Astrocyte (in vitro differentiated cells and primary cell): ENCODE results near the gene HNRNPL. TPM values are rescaled to one million over a fixed set of nuclear protein-coding genes. Genes with fewer than 3 reads are reported as not detected.

ENCODE experiments used
- DNase-seq: peaks from one replicate; pipeline ENCODE4 v3.0.0-alpha.2; 2010; ENCODE audit warnings: low read depth
- FAIRE-seq: peaks from 2 replicates; lab custom pipeline; 2011; peaks lifted over from hg19 to GRCh38; lab: Jason Lieb, UNC
- H2AFZ ChIP-seq: 2 replicates; pipeline ENCODE4 v1.6.0; 2012; ENCODE audit warnings: low read depth, low read length, inconsistent platforms
- H3K27ac ChIP-seq: 2 replicates; pipeline ENCODE4 v1.5.1; 2011; ENCODE audit warnings: low read depth, low read length, inconsistent platforms
- H3K27me3 ChIP-seq: 2 replicates; pipeline ENCODE4 v1.6.0; 2011; ENCODE audit warnings: low read length, inconsistent platforms; ENCODE audit not compliant: insufficient read depth
- H3K36me3 ChIP-seq: 2 replicates; pipeline ENCODE4 v1.5.1; 2011; ENCODE audit warnings: low read length, inconsistent platforms; ENCODE audit not compliant: insufficient read depth
- H3K4me1 ChIP-seq: 2 replicates; pipeline ENCODE4 v1.5.1; 2011; ENCODE audit warnings: low read length, inconsistent platforms; ENCODE audit not compliant: insufficient read depth
- H3K4me2 ChIP-seq: 2 replicates; pipeline ENCODE4 v1.6.0; 2012; ENCODE audit warnings: low read length, inconsistent platforms
- H3K4me3 ChIP-seq: 2 replicates; pipeline ENCODE4 v1.5.1; 2011; ENCODE audit warnings: low read depth, mild to moderate bottlenecking, low read length, inconsistent platforms; ENCODE audit not compliant: insufficient read depth
- H3K79me2 ChIP-seq: 2 replicates; pipeline ENCODE4 v1.6.0; 2012; ENCODE audit warnings: mild to moderate bottlenecking, low read length, inconsistent platforms; ENCODE audit not compliant: insufficient read depth
- H3K9ac ChIP-seq: 2 replicates; pipeline ENCODE4 v1.6.0; 2012; ENCODE audit warnings: mild to moderate bottlenecking, low read length, inconsistent platforms
- H3K9me3 ChIP-seq: 2 replicates; pipeline ENCODE4 v1.5.1; 2012; ENCODE audit warnings: low read depth, mild to moderate bottlenecking, low read length, inconsistent platforms; ENCODE audit not compliant: insufficient read depth
- H4K20me1 ChIP-seq: 2 replicates; pipeline ENCODE4 v1.6.0; 2012; ENCODE audit warnings: low read length, inconsistent platforms; ENCODE audit not compliant: insufficient read depth
- H3K27ac Mint-ChIP-seq: one replicate; pipeline ENCODE4 v1.8.0; 2021; ENCODE audit warnings: mild to moderate bottlenecking, mixed read lengths; ENCODE audit not compliant: unreplicated experiment
- H3K27me3 Mint-ChIP-seq: one replicate; pipeline ENCODE4 v1.8.0; 2021; ENCODE audit warnings: low read depth, mixed read lengths; ENCODE audit not compliant: unreplicated experiment
- H3K36me3 Mint-ChIP-seq: one replicate; pipeline ENCODE4 v1.8.0; 2021; ENCODE audit warnings: low read depth, mixed read lengths; ENCODE audit not compliant: unreplicated experiment
- H3K4me1 Mint-ChIP-seq: one replicate; pipeline ENCODE4 v1.8.0; 2021; ENCODE audit warnings: low read depth, mixed read lengths; ENCODE audit not compliant: unreplicated experiment
- H3K4me3 Mint-ChIP-seq: one replicate; pipeline ENCODE4 v1.8.0; 2021; ENCODE audit warnings: mild to moderate bottlenecking, moderate library complexity, mixed read lengths; ENCODE audit not compliant: unreplicated experiment
- H3K9me3 Mint-ChIP-seq: one replicate; pipeline ENCODE4 v1.8.0; 2021; ENCODE audit warnings: mild to moderate bottlenecking, mixed read lengths; ENCODE audit not compliant: unreplicated experiment
- EZH2 ChIP-seq: IDR thresholded peaks from 2 replicates; pipeline ENCODE4 v1.6.1; 2012; ENCODE audit warnings: mild to moderate bottlenecking, low read length, inconsistent platforms; ENCODE audit not compliant: insufficient read depth
- total RNA-seq: library from RNA; stranded (reverse); gene quantifications from 2 replicates; pipeline ENCODE4 v1.2.1, GENCODE V29; 2021
- TF ChIP-seq, protein P1 (sequence below): IDR thresholded peaks from 2 replicates; pipeline ENCODE4 v1.5.1; 2011; ENCODE audit warnings: low read depth, mild to moderate bottlenecking, inconsistent platforms, low read length, moderate library complexity; ENCODE audit not compliant: insufficient read depth

The HNRNPL gene
- total RNA-seq, 1 donor from 2014 or later, result 314 TPM

DNA sequence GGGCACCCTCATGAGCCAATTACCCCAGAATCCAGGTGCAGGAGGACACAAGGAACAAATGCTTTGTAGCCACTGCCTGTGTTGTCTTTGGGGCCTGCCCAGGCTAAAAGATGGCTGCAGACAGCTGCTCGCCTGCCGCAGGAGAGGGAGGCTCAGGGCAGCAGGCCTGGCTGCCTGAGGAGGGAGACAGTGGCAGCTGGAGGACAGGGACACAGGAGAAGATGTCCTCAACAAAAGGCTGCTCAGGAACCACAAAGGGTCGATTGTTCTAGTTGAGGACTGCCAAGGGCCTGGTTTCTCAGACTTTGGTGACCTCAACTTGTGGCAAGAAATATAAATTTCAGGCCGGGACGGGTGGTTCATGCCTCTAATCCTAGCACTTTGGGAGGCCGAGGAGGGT, 42.0 kb upstream of the HNRNPL start:
- Histone ChIP-seq H2AFZ (no peak overlapping the region), H3K4me1 (no peaks in the 10 kb centered on the region), H3K36me3 (peaks cover 7% of the 10 kb centered on the region), H3K4me3 (no peak overlapping the region), H3K9me3 (no peaks in the 10 kb centered on the region), H3K79me2 (peaks cover 1% of the 10 kb centered on the region), H3K27me3 (no peaks in the 10 kb centered on the region), H3K9ac (no peak overlapping the region), H3K27ac (no peak overlapping the region), H3K4me2 (no peak overlapping the region), H4K20me1 (no peaks in the 10 kb centered on the region)
- H3K36me3 Mint-ChIP-seq, result peaks cover 3% of the 10 kb centered on the region
- H3K27ac Mint-ChIP-seq, result no peak overlapping the region
- H3K4me1 Mint-ChIP-seq, result no peaks in the 10 kb centered on the region
- no peak overlapping the region for H3K4me3 Mint-ChIP-seq
- no peaks in the 10 kb centered on the region for H3K9me3 Mint-ChIP-seq
- DNase-seq (no peak), FAIRE-seq (no peak)
- H3K27me3 Mint-ChIP-seq, result no peaks in the 10 kb centered on the region
- TF ChIP-seq EZH2, result no peak
- TF ChIP-seq, protein P1, sequence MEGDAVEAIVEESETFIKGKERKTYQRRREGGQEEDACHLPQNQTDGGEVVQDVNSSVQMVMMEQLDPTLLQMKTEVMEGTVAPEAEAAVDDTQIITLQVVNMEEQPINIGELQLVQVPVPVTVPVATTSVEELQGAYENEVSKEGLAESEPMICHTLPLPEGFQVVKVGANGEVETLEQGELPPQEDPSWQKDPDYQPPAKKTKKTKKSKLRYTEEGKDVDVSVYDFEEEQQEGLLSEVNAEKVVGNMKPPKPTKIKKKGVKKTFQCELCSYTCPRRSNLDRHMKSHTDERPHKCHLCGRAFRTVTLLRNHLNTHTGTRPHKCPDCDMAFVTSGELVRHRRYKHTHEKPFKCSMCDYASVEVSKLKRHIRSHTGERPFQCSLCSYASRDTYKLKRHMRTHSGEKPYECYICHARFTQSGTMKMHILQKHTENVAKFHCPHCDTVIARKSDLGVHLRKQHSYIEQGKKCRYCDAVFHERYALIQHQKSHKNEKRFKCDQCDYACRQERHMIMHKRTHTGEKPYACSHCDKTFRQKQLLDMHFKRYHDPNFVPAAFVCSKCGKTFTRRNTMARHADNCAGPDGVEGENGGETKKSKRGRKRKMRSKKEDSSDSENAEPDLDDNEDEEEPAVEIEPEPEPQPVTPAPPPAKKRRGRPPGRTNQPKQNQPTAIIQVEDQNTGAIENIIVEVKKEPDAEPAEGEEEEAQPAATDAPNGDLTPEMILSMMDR, result no peak

DNA sequence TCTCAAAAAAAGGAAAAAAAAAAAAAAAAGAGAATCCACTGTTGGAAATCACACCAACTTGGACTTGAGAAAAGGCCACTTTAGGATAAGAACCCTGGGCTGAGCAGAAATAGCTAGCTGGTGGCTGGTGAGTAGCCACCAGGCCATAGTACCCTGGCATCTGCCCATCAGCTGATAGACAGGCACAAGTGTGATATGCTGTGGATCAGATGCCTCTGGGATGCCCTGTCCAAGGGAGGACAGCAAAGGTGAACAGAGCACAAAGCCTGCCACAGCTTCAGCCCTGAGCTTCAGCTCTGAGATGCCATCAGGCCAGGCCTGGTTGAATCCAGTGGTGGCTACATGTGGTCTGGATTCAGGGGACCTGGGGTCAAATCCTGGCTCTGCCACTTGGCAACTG, 40.9 kb upstream of the HNRNPL start:
- H3K36me3 ChIP-seq, result peaks cover 7% of the 10 kb centered on the region
- H3K4me3 Mint-ChIP-seq, result no peak overlapping the region
- H3K4me3 ChIP-seq, result no peak overlapping the region
- no peak overlapping the region for H3K9ac ChIP-seq
- no peaks in the 10 kb centered on the region for H3K4me1 ChIP-seq
- H3K9me3 Mint-ChIP-seq, result no peaks in the 10 kb centered on the region
- H3K4me1 Mint-ChIP-seq, result no peaks in the 10 kb centered on the region
- no peak overlapping the region for H3K4me2 ChIP-seq
- FAIRE-seq (no peak), DNase-seq (no peak)
- H3K27ac Mint-ChIP-seq, result no peak overlapping the region
- H3K9me3 ChIP-seq, result no peaks in the 10 kb centered on the region
- H3K79me2 ChIP-seq, result no peaks in the 10 kb centered on the region
- H4K20me1 ChIP-seq, result no peaks in the 10 kb centered on the region
- H3K36me3 Mint-ChIP-seq, result peaks cover 3% of the 10 kb centered on the region
- no peak overlapping the region for H2AFZ ChIP-seq
- H3K27me3 Mint-ChIP-seq, result no peaks in the 10 kb centered on the region
- H3K27ac ChIP-seq, result no peak overlapping the region
- TF ChIP-seq EZH2, result no peak
- TF ChIP-seq, protein P1, result no peak
- H3K27me3 ChIP-seq, result no peaks in the 10 kb centered on the region

DNA sequence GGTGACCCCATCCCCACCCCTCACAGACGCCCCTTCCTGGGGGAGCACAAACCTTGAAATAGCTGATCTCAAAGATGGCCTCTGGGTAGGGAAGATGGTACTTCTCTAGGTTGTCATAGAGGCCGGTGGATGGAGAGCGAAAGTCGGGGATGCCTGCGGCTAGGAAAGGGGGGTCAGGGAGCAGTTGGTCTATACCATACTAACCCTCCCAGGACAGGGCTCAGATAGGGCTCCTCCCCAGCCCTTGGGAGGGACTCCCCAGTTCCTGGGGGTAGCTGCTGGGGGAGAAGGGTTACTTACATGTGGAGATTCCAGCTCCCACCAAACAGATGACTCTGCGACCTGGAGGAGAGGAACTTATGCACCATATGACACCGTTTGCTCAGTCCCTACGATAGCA, 40.0 kb upstream of the HNRNPL start:
- H3K27ac ChIP-seq, result no peak overlapping the region
- no peaks in the 10 kb centered on the region for H4K20me1 ChIP-seq
- FAIRE-seq, result no peak
- no peaks in the 10 kb centered on the region for H3K27me3 ChIP-seq
- no peak overlapping the region for H3K27ac Mint-ChIP-seq
- H3K9me3 ChIP-seq, result no peaks in the 10 kb centered on the region
- H3K4me1 Mint-ChIP-seq, result no peaks in the 10 kb centered on the region
- no peaks in the 10 kb centered on the region for H3K9me3 Mint-ChIP-seq
- H3K4me1 ChIP-seq, result no peaks in the 10 kb centered on the region
- no peak overlapping the region for H3K4me3 Mint-ChIP-seq
- peaks cover 3% of the 10 kb centered on the region for H3K36me3 Mint-ChIP-seq
- peaks cover 7% of the 10 kb centered on the region for H3K36me3 ChIP-seq
- TF ChIP-seq, protein P1, result no peak
- no peak for TF ChIP-seq EZH2
- no peaks in the 10 kb centered on the region for H3K27me3 Mint-ChIP-seq
- H3K4me2 ChIP-seq, result no peak overlapping the region
- no peaks in the 10 kb centered on the region for H3K79me2 ChIP-seq
- DNase-seq, result no peak
- H3K4me3 ChIP-seq, result no peak overlapping the region
- no peak overlapping the region for H3K9ac ChIP-seq
- H2AFZ ChIP-seq, result no peak overlapping the region
